ENCODE results near the gene CTDSPL. TPM values are rescaled to one million over a fixed set of nuclear protein-coding genes. Genes with fewer than 3 reads are reported as not detected.
A peak's percentile ranks its signal among the peaks of the same experiment; 100 is the strongest.

CTDSPL gene
- total and polyA plus RNA-seq, 2 experiments from 2014 or later = 7.1 to 33.4 TPM

DNA sequence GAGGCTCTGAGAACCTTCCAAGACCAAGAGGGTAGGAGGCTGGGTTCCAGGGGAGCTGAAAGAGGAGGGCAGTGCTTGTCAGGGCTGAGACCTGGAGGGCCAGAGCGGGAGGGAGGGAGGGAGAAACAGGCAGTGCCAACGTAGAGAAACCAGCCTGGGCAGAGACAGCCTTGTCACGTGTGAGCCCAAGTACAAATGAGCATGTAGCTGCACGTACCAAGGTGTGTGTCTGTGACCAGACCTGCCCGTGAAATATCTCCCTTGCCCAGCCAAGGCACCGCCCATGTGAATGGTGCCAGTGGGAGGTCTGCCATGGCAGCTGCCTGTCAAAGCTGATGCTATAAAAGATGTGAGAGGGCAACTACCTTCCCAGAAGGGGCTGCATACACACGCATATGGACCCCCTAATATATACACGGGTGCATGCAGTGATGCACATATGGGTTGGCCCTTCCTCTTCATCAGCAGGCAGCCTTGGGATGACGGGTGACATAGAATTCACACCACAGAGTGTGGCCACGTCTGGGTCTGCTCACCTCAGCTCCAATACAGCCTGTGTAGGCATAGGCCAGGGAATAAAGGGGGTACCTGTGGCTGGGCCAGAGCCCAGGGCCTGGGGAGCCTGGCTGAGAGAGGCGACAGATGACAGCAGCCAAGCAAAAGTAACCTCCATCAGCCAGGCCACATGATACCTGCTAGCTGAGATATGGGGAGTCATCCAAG is 7.8 kb upstream of the CTDSPL start:
- peaks cover 7% of the 10 kb centered on the region; the same call in 1 of the 2 replicates for H3K4me1 ChIP-seq (ENCODE audit: insufficient read depth)

DNA sequence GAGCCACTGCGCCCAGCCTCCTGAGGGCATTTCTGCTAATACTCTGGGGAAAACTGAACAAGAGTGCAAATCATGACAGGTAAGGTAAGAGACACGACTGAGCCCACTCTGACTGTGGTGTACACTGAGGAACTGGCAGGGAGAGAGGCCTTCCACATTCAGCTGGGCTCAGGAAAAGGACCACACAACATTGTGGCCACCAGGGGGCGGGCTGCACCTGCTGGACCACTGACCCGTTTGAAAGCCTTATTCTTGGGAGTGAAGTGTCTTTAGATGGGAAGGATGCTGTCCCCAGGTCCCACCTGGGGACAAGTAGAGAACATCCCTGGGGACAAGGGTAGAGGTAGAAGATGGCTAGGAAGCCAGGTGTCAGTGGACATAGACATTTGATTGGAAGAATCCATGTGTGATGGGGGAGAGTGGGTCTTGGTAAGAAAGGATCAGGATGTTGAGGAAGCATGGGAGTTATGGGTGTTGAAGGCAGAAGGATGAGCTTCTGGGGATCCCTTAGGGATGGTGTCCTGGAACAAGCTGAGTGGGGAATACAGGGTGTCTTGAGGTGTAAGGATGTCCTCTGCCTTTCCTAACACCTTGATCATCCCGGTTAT is 6.2 kb upstream of the CTDSPL start:
- TF ChIP-seq EZH2phosphoT487 (IDR thresholded peaks at IDR 0.05; ENCODE audit: insufficient read depth, low read depth) (no peak), EZH2 (IDR thresholded peaks at IDR 0.05; ENCODE audit: insufficient read depth, poor library complexity, severe bottlenecking) (no peak)
- Histone ChIP-seq H3K9me3 (ENCODE audit: low read depth) (no peaks in the 10 kb centered on the region), H3K9me2 (ENCODE audit: insufficient read depth) (no peaks in the 10 kb centered on the region), H4K20me1 (ENCODE audit: insufficient read depth) (no peaks in the 10 kb centered on the region), H3K27ac (no peak overlapping the region), H3F3A (ENCODE audit: insufficient read depth) (no peaks in the 10 kb centered on the region), H3K79me2 (ENCODE audit: insufficient read depth) (peaks cover 7% of the 10 kb centered on the region; the same call in 1 of the 2 replicates), H3K4me1 (ENCODE audit: insufficient read depth) (peaks cover 7% of the 10 kb centered on the region; the same call in 1 of the 2 replicates), H3K27me3 (replicated peaks; ENCODE audit: insufficient read depth) (no peaks in the 10 kb centered on the region), H3K36me3 (ENCODE audit: low read depth) (no peaks in the 10 kb centered on the region), H3K4me2 (ENCODE audit: unreplicated experiment) (no peak overlapping the region), H2AFZ (no peak overlapping the region), H3K4me3 (no peak overlapping the region), H3K9ac (no peak overlapping the region)
- peak; percentile 77 for DNase-seq
- 37 to 39% methylated on average over 5 of the region's 5 CpGs for WGBS, 2 experiments (ENCODE audit: low coverage in 1 of 2, low lambda C conversion rate in 2 of 2, missing lambda C conversion rate in 2 of 2)
- in situ Hi-C loops (cut with MboI) = loop anchor here (10.0 kb wide), 1 partner anchor 119 kb away; no protein-coding TSS in a partner anchor

More for the DNA sequence above, 7.8 kb upstream of the CTDSPL start:
- no peaks in the 10 kb centered on the region for H3K36me3 ChIP-seq (ENCODE audit: low read depth)
- no peaks in the 10 kb centered on the region for H4K20me1 ChIP-seq (ENCODE audit: insufficient read depth)
- no peaks in the 10 kb centered on the region for H3K27me3 ChIP-seq (replicated peaks; ENCODE audit: insufficient read depth)
- TF ChIP-seq EZH2phosphoT487 (IDR thresholded peaks at IDR 0.05; ENCODE audit: insufficient read depth, low read depth) (no peak), EZH2 (IDR thresholded peaks at IDR 0.05; ENCODE audit: insufficient read depth, poor library complexity, severe bottlenecking) (no peak)
- H3K9ac ChIP-seq = no peak overlapping the region
- no peaks in the 10 kb centered on the region for H3K79me2 ChIP-seq (ENCODE audit: insufficient read depth)
- no peak overlapping the region for H2AFZ ChIP-seq
- in situ Hi-C loops (cut with MboI) = loop anchor here (10.0 kb wide), 1 partner anchor 121 kb away; no protein-coding TSS in a partner anchor
- H3F3A ChIP-seq (ENCODE audit: insufficient read depth) = no peaks in the 10 kb centered on the region
- no peak overlapping the region for H3K27ac ChIP-seq
- no peaks in the 10 kb centered on the region for H3K9me2 ChIP-seq (ENCODE audit: insufficient read depth)
- DNase-seq = no peak
- no peak overlapping the region for H3K4me2 ChIP-seq (ENCODE audit: unreplicated experiment)
- WGBS, 2 experiments (ENCODE audit: low coverage in 1 of 2, low lambda C conversion rate in 2 of 2, missing lambda C conversion rate in 2 of 2) = 81 to 84% methylated on average over 9 to 11 of the region's 11 CpGs
- no peaks in the 10 kb centered on the region for H3K9me3 ChIP-seq (ENCODE audit: low read depth)
- H3K4me3 ChIP-seq = no peak overlapping the region

DNA sequence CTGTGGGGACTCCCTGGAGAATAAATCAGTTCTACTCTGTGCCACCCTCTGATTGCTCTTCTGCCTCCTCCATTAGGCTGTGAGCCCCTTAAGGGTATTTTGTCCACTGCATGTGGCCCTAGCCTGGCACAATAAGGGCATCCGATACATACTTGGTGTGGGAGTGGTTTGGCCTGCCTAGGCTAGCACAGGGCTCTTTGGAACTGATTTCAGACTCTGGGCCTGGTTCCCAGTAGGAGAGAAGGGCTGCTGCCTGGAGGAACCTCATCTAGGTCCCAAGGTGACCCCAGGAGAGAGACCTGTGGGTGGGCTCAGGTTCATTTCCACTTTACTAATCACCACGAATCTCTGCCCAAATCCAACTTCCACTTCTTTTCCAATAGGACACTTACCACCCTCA is 5.3 kb upstream of the CTDSPL start:
- in situ Hi-C loops (cut with MboI) = loop anchor here (10.0 kb wide), 1 partner anchor 118 kb away; no protein-coding TSS in a partner anchor
- Histone ChIP-seq H2AFZ (no peak overlapping the region), H4K20me1 (ENCODE audit: insufficient read depth) (no peaks in the 10 kb centered on the region), H3K27ac (no peak overlapping the region), H3K9me3 (ENCODE audit: low read depth) (no peaks in the 10 kb centered on the region), H3K36me3 (ENCODE audit: low read depth) (no peaks in the 10 kb centered on the region), H3K27me3 (replicated peaks; ENCODE audit: insufficient read depth) (no peaks in the 10 kb centered on the region), H3K4me1 (ENCODE audit: insufficient read depth) (peaks cover 7% of the 10 kb centered on the region; the same call in 1 of the 2 replicates), H3K4me3 (no peak overlapping the region), H3K79me2 (ENCODE audit: insufficient read depth) (peaks cover 7% of the 10 kb centered on the region; the same call in 1 of the 2 replicates), H3F3A (ENCODE audit: insufficient read depth) (no peaks in the 10 kb centered on the region), H3K9ac (no peak overlapping the region), H3K4me2 (ENCODE audit: unreplicated experiment) (no peak overlapping the region), H3K9me2 (ENCODE audit: insufficient read depth) (no peaks in the 10 kb centered on the region)
- WGBS, 2 experiments (ENCODE audit: low coverage in 1 of 2, low lambda C conversion rate in 2 of 2, missing lambda C conversion rate in 2 of 2) = 74 to 79% methylated on average over 2 of the region's 2 CpGs
- no peak for TF ChIP-seq EZH2phosphoT487 (IDR thresholded peaks at IDR 0.05; ENCODE audit: insufficient read depth, low read depth)
- TF ChIP-seq EZH2 (IDR thresholded peaks at IDR 0.05; ENCODE audit: insufficient read depth, poor library complexity, severe bottlenecking) = no peak
- no peak for DNase-seq

DNA sequence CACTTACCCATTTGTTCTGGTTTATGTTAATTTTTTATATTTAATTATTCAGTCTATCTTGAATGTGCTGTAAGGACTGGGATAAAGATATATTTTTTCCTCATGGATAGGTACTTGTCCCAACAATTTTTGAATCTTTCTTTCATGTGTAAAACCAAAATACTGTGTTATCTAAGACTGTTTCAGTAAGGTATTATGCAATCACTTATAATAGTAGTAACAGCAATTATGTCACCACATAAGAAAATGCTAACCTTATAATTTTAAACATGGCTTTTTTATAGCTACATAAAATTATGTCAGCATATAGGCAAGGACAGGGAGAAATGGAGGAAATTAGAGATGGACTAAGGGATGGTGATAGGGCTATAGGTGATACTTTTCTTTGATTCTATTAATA is 2.9 kb upstream of the CTDSPL start:
- TF ChIP-seq EZH2 (IDR thresholded peaks at IDR 0.05; ENCODE audit: insufficient read depth, poor library complexity, severe bottlenecking) = no peak
- TF ChIP-seq EZH2phosphoT487 (IDR thresholded peaks at IDR 0.05; ENCODE audit: insufficient read depth, low read depth) = no peak
- H3K9me3 ChIP-seq (ENCODE audit: low read depth) = no peaks in the 10 kb centered on the region
- DNase-seq = peak; percentile 29
- H3K79me2 ChIP-seq (ENCODE audit: insufficient read depth) = peaks cover 23% of the 10 kb centered on the region
- H3K36me3 ChIP-seq (ENCODE audit: low read depth) = no peaks in the 10 kb centered on the region
- no peak overlapping the region for H3K9ac ChIP-seq
- H3F3A ChIP-seq (ENCODE audit: insufficient read depth) = peaks cover 9% of the 10 kb centered on the region
- H3K27ac ChIP-seq = no peak overlapping the region
- no peaks in the 10 kb centered on the region for H3K9me2 ChIP-seq (ENCODE audit: insufficient read depth)
- in situ Hi-C loops (cut with MboI) = loop anchor here (10.0 kb wide), 1 partner anchor 116 kb away; no protein-coding TSS in a partner anchor
- no peak overlapping the region for H3K4me3 ChIP-seq
- H2AFZ ChIP-seq = no peak overlapping the region
- H3K4me2 ChIP-seq (ENCODE audit: unreplicated experiment) = no peak overlapping the region
- H3K27me3 ChIP-seq (replicated peaks; ENCODE audit: insufficient read depth) = no peaks in the 10 kb centered on the region
- no peaks in the 10 kb centered on the region for H4K20me1 ChIP-seq (ENCODE audit: insufficient read depth)
- peaks cover 10% of the 10 kb centered on the region; the same call in 1 of the 2 replicates for H3K4me1 ChIP-seq (ENCODE audit: insufficient read depth)
